ENCODE measurements around the gene RAMP3.

GRCh38 chr7:45126201-45126600, 31.4 kb upstream of the RAMP3 start:
- TF ChIP-seq PBX3 (IDR thresholded peaks at IDR 0.05) (no peak), SMC3 (IDR thresholded peaks at IDR 0.05) (no peak), JUNB (IDR thresholded peaks at IDR 0.05) (no peak), POLR2A (IDR thresholded peaks at IDR 0.05; ENCODE audit: low read length) (no peak), MAX (IDR thresholded peaks at IDR 0.05) (no peak)

Measured in A549 (cell line).